LNCaP clone FGC (cell line): ENCODE measurements around the gene SPPL3.

Experiments used
- DNase-seq: peaks from one replicate; pipeline ENCODE4 v3.0.0-alpha.2; 2011; ENCODE audit warnings: low read depth
- H3K4me3 ChIP-seq: 2 replicates; pipeline ENCODE4 v1.5.1; 2011; ENCODE audit warnings: mild to moderate bottlenecking, low read depth, low read length, control low read depth
- CTCF ChIP-seq: IDR thresholded peaks from 2 replicates; pipeline ENCODE4 v1.5.1; 2012; ENCODE audit warnings: mild to moderate bottlenecking; ENCODE audit not compliant: control insufficient read depth, insufficient read depth; ENCODE audit errors: extremely low read depth

SPPL3 gene

GRCh38 chr12:120940799-120941198 is 36.6 kb upstream of the SPPL3 start:
- TF ChIP-seq CTCF = no peak
- DNase-seq = no peak
- H3K4me3 ChIP-seq = no peak overlapping the region

- no peak overlapping the region for H3K4me3 ChIP-seq
- no peak for TF ChIP-seq CTCF
- no peak for DNase-seq
Measured at GRCh38 chr12:120940006-120940405, 35.8 kb upstream of the SPPL3 start.

DNA sequence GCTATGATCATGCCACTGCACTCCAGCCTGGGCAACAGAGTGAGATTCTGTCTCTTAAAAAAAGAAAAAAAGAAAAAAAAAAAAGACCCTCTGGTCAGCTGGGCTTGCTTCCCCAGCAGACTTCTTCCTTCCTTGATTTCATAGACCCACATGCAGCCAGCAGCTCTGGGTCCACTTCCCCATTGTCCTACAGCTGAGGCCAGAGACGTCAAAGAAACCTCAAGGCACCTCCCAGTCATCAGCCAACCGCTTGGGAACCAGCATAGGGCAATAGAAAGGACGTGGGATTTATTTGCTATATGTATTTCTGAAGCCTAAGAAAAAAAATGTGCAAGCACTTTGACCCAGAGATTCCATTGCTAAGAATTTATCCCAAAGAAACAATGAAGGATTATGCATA is 35.4 kb upstream of the SPPL3 start:
- DNase-seq = no peak
- no peak for TF ChIP-seq CTCF
- no peak overlapping the region for H3K4me3 ChIP-seq

DNA sequence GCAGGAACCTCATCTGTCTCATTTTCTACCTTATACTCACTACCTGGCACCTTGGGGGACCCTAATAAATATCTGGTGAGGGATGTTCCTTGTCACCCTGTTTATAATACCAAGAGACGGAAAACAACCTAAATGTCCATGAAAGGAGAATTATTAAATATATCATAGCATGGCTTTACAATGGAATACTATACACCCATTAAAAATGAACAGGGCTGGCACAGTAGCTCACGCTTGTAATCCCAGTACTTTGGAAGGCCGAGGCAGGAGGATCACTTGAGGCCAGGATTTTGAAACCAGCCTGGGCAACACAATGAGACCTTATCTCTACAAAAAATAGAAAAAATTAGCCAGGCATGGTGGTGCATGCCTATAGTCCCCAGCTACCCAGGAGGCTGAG is 34.3 kb upstream of the SPPL3 start:
- no peak overlapping the region for H3K4me3 ChIP-seq
- no peak for DNase-seq
- no peak for TF ChIP-seq CTCF

DNA sequence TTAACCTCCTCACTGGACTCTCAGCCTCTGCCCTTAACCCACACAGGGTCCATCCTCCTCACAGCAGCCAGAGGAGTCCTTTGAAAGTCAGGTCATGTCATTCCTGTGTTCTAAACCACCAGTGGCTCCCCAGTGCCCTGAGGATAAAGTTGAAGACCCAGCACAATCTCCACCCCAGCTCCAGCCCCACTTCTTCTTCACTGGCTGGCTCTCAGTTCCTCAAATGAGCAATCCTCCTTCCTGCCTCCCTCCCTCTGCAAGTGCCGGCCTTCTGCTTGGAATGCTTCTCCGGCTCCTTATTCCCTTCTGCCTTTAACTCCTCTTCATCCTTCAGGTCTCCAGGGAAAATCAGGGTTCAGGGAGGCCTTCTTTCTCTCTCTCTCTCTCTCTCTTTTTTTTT is 32.0 kb upstream of the SPPL3 start:
- TF ChIP-seq CTCF = no peak
- no peak overlapping the region for H3K4me3 ChIP-seq
- no peak for DNase-seq

DNA sequence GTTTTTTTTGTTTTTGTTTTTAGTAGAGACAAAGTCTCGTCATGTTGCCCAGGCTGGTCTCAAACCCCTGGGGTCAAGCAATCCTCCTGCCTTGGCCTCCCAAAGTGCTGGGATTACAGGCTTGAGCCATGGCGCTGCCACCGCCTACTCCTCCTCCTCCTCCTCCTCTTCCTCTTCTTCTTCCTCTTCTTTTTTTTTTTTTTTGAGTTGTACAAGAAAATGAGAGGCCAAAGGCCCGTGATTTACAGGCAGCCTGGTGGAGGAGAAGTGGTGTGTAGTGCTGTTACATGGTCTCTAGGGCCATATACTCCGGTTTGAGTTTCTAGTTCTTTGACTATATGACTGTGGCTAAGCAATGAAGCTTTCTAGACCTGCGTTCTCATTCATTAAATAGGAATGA is 29.6 kb upstream of the SPPL3 start:
- no peak for DNase-seq
- H3K4me3 ChIP-seq = no peak overlapping the region
- TF ChIP-seq CTCF = no peak

- no peak for TF ChIP-seq CTCF
- no peak for DNase-seq
Measured at GRCh38 chr12:120932956-120933526, 28.9 kb upstream of the SPPL3 start.

More at GRCh38 chr12:120932956-120933526, 28.9 kb upstream of the SPPL3 start:
- no peak overlapping the region for H3K4me3 ChIP-seq
